Activated CD8-positive, alpha-beta memory T cell treated with anti-CD3 and anti-CD28 coated beads, Interleukin-2, amount 10 ng/mL, durations not matched to agents 7 days and 5 days (primary cell): ENCODE data around the gene VASH2. TPM values are rescaled to one million over a fixed set of nuclear protein-coding genes. Genes with fewer than 3 reads are reported as not detected.
"Not testable (repeated sequence)": the region's sequence is repeated elsewhere in the genome, so short reads cannot be mapped to it uniquely, and the experiment has no call there.

Experiments
- ATAC-seq: fragments of 150-1000 bp; cut with Tn5 transposase; one replicate; pipeline ENCODE4 v1.10.0; 2021; ENCODE audit warnings: moderate library complexity
- CTCF ChIA-PET: fragments of 350-600 bp; sonication (Branson Sonifier 250); formaldehyde crosslinking; loops from one replicate; lab custom pipeline; 2021; ENCODE audit warnings: antibody characterized with exemption; lab: Charles Lee
- DNase-seq: peaks from one replicate; pipeline ENCODE4 v3.0.0-alpha.2; 2020
- H3K27ac Mint-ChIP-seq: one replicate; pipeline ENCODE4 v1.8.0; 2021; ENCODE audit warnings: mild to moderate bottlenecking, mixed read lengths
- H3K27me3 Mint-ChIP-seq: one replicate; pipeline ENCODE4 v1.8.0; 2021; ENCODE audit warnings: mixed read lengths
- H3K36me3 Mint-ChIP-seq: one replicate; pipeline ENCODE4 v1.8.0; 2021; ENCODE audit warnings: mild to moderate bottlenecking, mixed read lengths
- H3K4me1 Mint-ChIP-seq: one replicate; pipeline ENCODE4 v1.8.0; 2021; ENCODE audit warnings: mixed read lengths
- H3K4me3 Mint-ChIP-seq: one replicate; pipeline ENCODE4 v1.8.0; 2021; ENCODE audit warnings: mild to moderate bottlenecking, moderate library complexity, mixed read lengths
- H3K9me3 Mint-ChIP-seq: one replicate; pipeline ENCODE4 v1.8.0; 2022; ENCODE audit warnings: low read depth, mixed read lengths
- total RNA-seq, 2 experiments: library from RNA; stranded (reverse); gene quantifications; one replicate each; pipeline ENCODE4 v1.2.3, GENCODE V29; 2021

The VASH2 gene
- total RNA-seq, 2 experiments from 2014 or later: 0.73 to 0.79 TPM

DNA sequence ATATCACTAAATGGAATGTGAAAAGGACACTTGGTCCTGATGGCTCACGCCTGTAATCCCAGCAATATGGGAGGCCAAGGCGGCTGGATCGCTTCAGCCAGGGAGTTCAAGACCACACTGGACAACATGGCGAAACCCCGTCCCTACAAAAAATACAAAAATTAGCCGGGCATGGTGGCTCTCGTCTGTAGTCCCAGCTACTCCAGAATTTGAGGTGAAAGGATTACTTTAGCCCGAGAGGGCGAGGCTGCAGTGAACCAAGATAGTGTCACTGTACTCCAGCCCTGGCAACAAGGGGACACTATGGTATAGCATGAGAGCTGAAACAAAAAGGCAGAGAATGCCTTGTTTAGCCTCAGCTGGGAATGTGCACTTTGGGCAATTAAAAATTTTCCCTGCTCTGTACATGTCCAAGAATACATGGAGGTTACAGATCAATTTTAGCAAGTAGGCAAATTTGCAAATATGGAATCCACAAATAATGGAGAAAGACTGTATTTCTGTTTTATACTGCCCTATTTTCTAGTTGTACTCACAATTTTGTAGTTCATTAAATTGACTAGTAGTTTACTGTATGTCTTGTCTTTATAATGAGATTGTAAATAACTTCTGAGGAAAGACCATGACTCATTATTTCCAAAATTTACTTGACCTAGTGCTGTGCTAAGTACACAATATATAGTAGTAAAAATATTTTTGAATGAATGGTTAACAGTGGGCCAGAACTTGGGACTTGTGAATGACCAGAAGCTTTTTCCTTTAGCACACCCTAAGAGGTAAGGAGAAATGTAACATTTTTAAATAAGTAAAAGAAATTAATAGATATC is 67.3 kb downstream of the VASH2 start:
- H3K36me3 Mint-ChIP-seq: peaks cover 10% of the 10 kb centered on the region
- CTCF ChIA-PET: interaction anchor here (1.9 kb wide), 1 partner anchor 53 kb away, joined by 5 read pairs; no protein-coding TSS in a partner anchor
- peaks cover 17% of the 10 kb centered on the region for H3K27me3 Mint-ChIP-seq
- peaks cover 21% of the 10 kb centered on the region for H3K4me1 Mint-ChIP-seq
- H3K9me3 Mint-ChIP-seq: no peaks in the 10 kb centered on the region
- DNase-seq (no peak), ATAC-seq (no peak)
- no peak overlapping the region for H3K27ac Mint-ChIP-seq
- H3K4me3 Mint-ChIP-seq: no peak overlapping the region

DNA sequence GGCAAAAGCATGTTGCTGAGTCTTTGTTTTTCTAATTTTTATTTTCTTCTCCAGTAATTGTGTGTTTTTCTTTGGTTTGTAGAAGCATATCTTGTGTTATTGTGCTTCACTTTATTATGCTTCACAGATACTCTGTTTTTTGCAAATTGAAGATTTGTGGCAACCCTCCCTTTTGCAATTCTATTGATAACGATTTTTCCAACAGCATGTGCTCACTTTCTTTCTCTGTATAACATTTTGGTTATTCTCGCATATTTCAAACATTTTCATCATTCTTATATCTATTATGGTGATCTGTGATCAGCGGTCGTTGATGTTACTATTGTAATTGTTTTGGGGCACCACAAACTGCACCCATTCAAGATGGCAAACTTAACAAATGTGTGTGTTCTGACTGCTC is 69.1 kb downstream of the VASH2 start:
- Mint-ChIP-seq H3K4me3 (no peak overlapping the region), H3K9me3 (peaks cover 2% of the 10 kb centered on the region), H3K27ac (no peak overlapping the region), H3K27me3 (peaks cover 26% of the 10 kb centered on the region), H3K36me3 (no peaks in the 10 kb centered on the region), H3K4me1 (peaks cover 7% of the 10 kb centered on the region)
- ATAC-seq (no peak), DNase-seq (no peak)
- CTCF ChIA-PET: interaction anchor here (1.8 kb wide), 1 partner anchor 11 kb away, joined by 5 read pairs; no protein-coding TSS in a partner anchor

DNA sequence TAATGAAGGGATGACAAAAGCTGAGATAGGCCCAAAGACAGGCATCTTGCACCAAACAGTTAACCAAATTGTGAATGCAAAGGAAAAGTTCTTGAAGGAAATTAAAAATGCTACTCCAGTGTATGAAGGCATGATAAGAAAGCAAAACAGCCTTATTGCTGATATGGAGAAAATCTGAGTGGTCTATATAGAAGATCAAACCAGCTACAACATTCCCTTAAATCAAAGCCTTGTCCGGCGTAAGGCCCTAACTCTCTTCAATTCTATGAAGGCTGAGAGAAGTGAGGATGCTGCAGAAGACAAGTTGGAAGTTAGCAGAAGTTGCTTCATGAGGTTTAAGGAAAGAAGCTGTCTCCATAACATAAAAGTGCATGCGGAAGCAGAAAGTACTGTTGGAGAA is 69.7 kb downstream of the VASH2 start:
- Mint-ChIP-seq H3K9me3 (peaks cover 2% of the 10 kb centered on the region), H3K27ac (no peak overlapping the region), H3K27me3 (peaks cover 28% of the 10 kb centered on the region), H3K4me3 (no peak overlapping the region), H3K4me1 (peaks cover 4% of the 10 kb centered on the region), H3K36me3 (no peaks in the 10 kb centered on the region)
- no peak for DNase-seq
- CTCF ChIA-PET: interaction anchor here (1.8 kb wide), 1 partner anchor 11 kb away, joined by 5 read pairs; no protein-coding TSS in a partner anchor
- ATAC-seq: no peak

DNA sequence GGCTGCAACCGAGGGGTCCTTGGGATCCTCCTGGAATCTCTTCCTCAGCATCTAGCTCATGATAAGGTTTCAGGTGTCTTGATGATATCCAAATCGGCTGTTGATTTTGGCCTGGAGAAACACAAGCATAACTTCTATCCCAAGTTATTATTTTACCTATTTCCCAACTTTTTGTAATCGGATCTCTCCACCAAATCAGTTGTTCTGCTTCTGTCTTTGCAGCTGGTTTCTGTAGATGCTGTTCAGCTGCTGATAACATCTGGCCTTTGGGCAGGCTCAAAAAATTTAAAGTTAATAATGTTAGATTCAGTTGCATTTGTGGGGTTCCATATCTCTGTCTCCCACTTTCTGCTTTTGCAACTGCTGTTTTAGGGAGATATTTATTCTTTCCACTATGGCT is 76.7 kb downstream of the VASH2 start:
- H3K9me3 Mint-ChIP-seq, CTCF ChIA-PET, H3K36me3 Mint-ChIP-seq, H3K27ac Mint-ChIP-seq, DNase-seq, H3K4me1 Mint-ChIP-seq, ATAC-seq, H3K4me3 Mint-ChIP-seq: not testable (repeated sequence)
- H3K27me3 Mint-ChIP-seq: peaks cover 75% of the 10 kb centered on the region

DNA sequence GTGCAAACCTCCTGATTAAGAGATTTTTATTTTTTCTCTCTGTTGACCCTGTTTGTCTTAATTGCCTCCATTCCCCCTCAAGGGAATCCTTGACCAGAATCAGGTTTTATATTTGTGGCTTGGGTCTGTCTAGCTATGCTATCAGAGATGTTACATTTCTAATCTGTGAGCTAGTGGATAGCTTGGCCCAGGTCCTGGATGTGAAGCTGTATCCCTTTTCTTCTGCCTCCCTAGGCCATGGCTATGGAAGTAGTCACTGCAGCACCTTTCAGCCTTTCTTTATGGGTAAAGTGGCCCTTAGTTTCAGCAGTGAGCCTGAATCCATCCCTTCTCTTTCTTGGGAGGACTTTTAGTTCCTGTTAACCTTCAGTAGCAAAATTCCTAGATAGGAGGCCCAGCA is 82.3 kb downstream of the VASH2 start:
- no peaks in the 10 kb centered on the region for H3K9me3 Mint-ChIP-seq
- no peaks in the 10 kb centered on the region for H3K36me3 Mint-ChIP-seq
- H3K27ac Mint-ChIP-seq: no peak overlapping the region
- peaks cover 66% of the 10 kb centered on the region for H3K27me3 Mint-ChIP-seq
- CTCF ChIA-PET: interaction anchor here (0.6 kb wide), 1 partner anchor 227 kb away, joined by 3 read pairs; no protein-coding TSS in a partner anchor
- DNase-seq (no peak), ATAC-seq (no peak)
- H3K4me1 Mint-ChIP-seq: no peaks in the 10 kb centered on the region
- H3K4me3 Mint-ChIP-seq: no peak overlapping the region

DNA sequence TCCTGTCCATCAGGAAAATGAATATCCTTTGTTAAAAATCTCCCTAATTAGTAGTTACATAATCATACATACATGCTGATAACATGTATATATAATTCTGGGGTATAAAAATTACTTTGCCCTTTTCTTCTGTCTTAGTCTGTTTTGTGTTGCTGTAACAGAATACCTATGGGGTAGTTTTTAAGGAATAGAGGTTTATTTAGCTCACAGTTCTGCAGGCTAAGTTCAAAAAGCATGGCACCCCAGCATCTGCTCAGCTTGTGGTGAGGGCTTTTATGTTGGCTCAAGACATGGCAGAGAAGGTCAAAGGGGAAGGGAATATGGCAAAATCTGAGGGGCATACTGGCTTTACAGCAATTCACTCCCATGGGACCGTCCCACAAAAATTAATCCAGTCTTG is 84.4 kb downstream of the VASH2 start:
- ATAC-seq (no peak), DNase-seq (no peak)
- Mint-ChIP-seq H3K36me3 (no peaks in the 10 kb centered on the region), H3K9me3 (no peaks in the 10 kb centered on the region), H3K27me3 (peaks cover 50% of the 10 kb centered on the region), H3K4me1 (peaks cover 1% of the 10 kb centered on the region), H3K27ac (no peak overlapping the region), H3K4me3 (no peak overlapping the region)
- CTCF ChIA-PET: no interaction called here

DNA sequence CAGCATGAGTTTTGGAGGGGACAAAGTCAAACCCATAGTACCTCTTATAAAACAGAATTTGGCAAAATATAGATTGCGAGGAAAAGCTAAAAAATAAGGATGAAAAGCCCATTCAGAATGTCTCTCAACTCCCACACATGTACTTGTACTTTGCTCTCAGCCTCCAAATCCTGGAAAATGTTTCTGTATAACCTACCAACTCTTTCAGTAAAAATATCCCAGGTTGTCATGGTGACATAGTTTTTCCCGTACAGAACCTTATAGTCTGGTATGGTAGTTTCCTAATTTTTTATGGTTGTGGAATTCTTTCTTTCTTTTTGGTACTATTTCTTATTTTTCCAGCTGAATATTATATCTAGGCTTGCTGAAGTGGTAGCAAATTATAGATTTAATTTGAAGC is 85.2 kb downstream of the VASH2 start:
- no peak for DNase-seq
- Mint-ChIP-seq H3K4me3 (no peak overlapping the region), H3K9me3 (no peaks in the 10 kb centered on the region), H3K27me3 (peaks cover 43% of the 10 kb centered on the region), H3K27ac (no peak overlapping the region), H3K36me3 (no peaks in the 10 kb centered on the region), H3K4me1 (peaks cover 1% of the 10 kb centered on the region)
- CTCF ChIA-PET: no interaction called here
- ATAC-seq: no peak

Other genes with a start within 250 kb of the VASH2 start
- 10 to 100 TPM; 39.7 to 48.5 TPM for gene NSL1, start 158.8 kb upstream of the VASH2 start, total RNA-seq
- 10 to 100 TPM; 13.7 to 22.1 TPM for gene TATDN3, start 158.6 kb upstream of the VASH2 start, total RNA-seq
- gene SPATA45, start 102.9 kb upstream of the VASH2 start, total RNA-seq: not detected
- 10 to 100 TPM; 14.4 to 17.1 TPM for gene FLVCR1, start 92.3 kb upstream of the VASH2 start, total RNA-seq
- 10 to 100 TPM; 44.2 to 56.4 TPM for gene ANGEL2, start 65.3 kb downstream of the VASH2 start, total RNA-seq
- 10 to 100 TPM in 1 of 2 experiments, 1 to 10 TPM in 1; 9.5 to 14.6 TPM for gene RPS6KC1, start 100.7 kb downstream of the VASH2 start, total RNA-seq